ENCODE results near the gene SDCBP2.

Gene SDCBP2

GRCh38 chr20:1309439-1309847 is 19.5 kb downstream of the SDCBP2 start:
- Mint-ChIP-seq H3K27me3 (ENCODE audit: low read depth) (peaks cover 1% of the 10 kb centered on the region), H3K4me3 (no peak overlapping the region), H3K36me3 (ENCODE audit: low read depth) (no peaks in the 10 kb centered on the region), H3K27ac (no peak overlapping the region), H3K9me3 (no peaks in the 10 kb centered on the region), H3K4me1 (peaks cover 6% of the 10 kb centered on the region)
- TF ChIP-seq, protein P1, sequence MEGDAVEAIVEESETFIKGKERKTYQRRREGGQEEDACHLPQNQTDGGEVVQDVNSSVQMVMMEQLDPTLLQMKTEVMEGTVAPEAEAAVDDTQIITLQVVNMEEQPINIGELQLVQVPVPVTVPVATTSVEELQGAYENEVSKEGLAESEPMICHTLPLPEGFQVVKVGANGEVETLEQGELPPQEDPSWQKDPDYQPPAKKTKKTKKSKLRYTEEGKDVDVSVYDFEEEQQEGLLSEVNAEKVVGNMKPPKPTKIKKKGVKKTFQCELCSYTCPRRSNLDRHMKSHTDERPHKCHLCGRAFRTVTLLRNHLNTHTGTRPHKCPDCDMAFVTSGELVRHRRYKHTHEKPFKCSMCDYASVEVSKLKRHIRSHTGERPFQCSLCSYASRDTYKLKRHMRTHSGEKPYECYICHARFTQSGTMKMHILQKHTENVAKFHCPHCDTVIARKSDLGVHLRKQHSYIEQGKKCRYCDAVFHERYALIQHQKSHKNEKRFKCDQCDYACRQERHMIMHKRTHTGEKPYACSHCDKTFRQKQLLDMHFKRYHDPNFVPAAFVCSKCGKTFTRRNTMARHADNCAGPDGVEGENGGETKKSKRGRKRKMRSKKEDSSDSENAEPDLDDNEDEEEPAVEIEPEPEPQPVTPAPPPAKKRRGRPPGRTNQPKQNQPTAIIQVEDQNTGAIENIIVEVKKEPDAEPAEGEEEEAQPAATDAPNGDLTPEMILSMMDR (IDR thresholded peaks at IDR 0.05; ENCODE audit: unreplicated experiment in 3 of 3): no peak

DNA sequence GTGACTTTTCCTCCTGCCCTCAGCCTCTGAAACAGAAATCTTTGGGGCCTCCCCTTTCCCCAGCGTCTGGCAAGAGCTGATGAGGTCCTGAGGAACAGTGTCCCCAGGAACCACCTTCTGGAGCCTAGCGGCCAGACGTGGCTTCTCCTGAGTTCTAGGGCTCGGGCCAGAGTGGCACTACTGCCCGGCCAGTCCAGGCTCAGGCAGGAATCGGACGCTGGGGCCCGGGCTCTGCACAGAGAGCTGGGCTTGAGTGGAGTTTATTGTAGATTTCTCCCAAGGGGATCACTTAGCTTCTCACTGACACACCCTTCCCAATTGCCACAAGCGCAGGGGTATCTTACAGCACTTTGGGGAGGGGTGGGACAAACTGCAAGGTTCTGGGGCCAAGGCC is 20.2 kb downstream of the SDCBP2 start:
- Mint-ChIP-seq H3K4me1 (peaks cover 2% of the 10 kb centered on the region), H3K27ac (no peak overlapping the region), H3K36me3 (ENCODE audit: low read depth) (no peaks in the 10 kb centered on the region), H3K27me3 (ENCODE audit: low read depth) (no peaks in the 10 kb centered on the region), H3K9me3 (no peaks in the 10 kb centered on the region), H3K4me3 (no peak overlapping the region)
- TF ChIP-seq, protein P1 (IDR thresholded peaks at IDR 0.05; ENCODE audit: unreplicated experiment in 3 of 3): no peak

DNA sequence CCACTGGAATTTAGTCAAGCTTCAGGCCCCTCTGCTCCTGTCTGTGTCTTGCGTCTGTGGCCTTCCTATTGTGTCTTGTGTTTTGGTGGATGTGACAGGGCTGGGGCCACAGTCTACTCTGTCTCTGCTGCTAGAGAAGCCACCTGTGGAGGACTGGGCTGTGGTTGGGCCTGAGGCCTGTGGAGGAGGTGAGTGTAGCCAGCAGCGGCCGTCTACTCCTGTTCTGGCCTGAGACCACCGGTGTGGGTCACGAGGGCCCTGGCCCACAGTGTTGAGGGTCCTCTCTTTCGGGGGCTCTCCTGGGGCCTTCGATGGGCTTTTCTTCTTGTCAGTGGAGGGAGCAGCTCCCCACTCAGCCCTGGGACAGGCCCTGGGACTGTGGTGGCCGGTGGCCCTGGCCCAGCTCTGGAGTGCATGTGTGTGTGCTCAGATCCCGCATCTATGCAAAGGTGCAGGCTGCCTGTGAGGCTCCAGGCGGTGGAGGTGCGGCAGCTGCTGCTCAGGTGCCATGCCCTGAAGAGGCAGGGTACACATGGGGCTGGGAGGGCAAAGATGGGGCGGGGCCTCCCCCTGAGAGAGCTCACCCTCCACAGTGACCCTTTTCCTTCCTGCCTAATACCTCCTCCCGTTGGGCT is 20.8 kb downstream of the SDCBP2 start:
- Mint-ChIP-seq H3K27ac (no peak overlapping the region), H3K27me3 (ENCODE audit: low read depth) (no peaks in the 10 kb centered on the region), H3K4me1 (no peaks in the 10 kb centered on the region), H3K4me3 (no peak overlapping the region), H3K36me3 (ENCODE audit: low read depth) (no peaks in the 10 kb centered on the region), H3K9me3 (no peaks in the 10 kb centered on the region)
- TF ChIP-seq, protein P1 (IDR thresholded peaks at IDR 0.05; ENCODE audit: unreplicated experiment in 3 of 3): no peak

DNA sequence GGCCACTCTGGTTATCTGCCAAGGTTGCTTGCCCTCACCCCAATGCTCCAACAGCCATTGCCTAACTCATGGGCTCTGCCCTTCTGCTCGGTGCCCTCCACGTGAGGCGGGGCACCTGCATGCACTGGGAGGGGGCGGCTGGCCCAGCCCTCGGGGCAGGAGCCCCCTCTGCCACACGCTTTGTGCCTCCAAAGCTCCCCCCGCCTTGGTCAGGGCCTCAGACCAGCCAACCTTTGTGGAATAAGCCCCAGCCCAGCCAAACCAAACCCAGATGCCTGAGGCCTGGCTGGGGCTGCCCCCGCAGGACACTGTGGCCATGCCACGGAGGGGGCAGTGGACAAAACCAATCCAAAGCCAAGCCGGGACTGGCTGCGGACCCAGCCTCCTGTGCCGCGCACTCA is 21.4 kb downstream of the SDCBP2 start:
- H3K4me1 Mint-ChIP-seq: no peaks in the 10 kb centered on the region
- no peaks in the 10 kb centered on the region for H3K9me3 Mint-ChIP-seq
- H3K4me3 Mint-ChIP-seq: no peak overlapping the region
- H3K27ac Mint-ChIP-seq: no peak overlapping the region
- TF ChIP-seq, protein P1 (IDR thresholded peaks at IDR 0.05; ENCODE audit: unreplicated experiment in 3 of 3): no peak
- no peaks in the 10 kb centered on the region for H3K36me3 Mint-ChIP-seq (ENCODE audit: low read depth)
- peaks cover 3% of the 10 kb centered on the region for H3K27me3 Mint-ChIP-seq (ENCODE audit: low read depth)

DNA sequence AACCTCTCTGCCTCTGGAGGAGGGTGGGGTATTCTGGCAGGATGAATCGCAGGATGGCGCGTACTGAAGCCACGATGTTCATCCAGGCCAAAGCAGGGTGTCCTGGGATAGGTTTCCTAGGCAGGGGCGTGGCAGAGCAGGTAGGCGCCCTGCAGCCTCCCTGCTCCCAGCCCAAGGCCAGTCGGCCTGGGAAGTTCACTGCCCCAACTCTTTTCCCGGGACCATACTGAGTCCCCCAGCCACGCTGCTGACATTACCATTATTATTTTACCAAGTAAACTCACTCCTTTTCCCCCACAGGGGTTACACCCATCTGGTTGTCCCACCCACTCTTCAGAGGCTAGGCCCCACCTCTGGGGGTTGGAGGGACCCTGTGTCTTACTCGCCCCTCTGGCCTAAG is 21.8 kb downstream of the SDCBP2 start:
- Mint-ChIP-seq H3K4me3 (no peak overlapping the region), H3K27ac (no peak overlapping the region), H3K4me1 (no peaks in the 10 kb centered on the region), H3K27me3 (ENCODE audit: low read depth) (peaks cover 3% of the 10 kb centered on the region), H3K9me3 (no peaks in the 10 kb centered on the region), H3K36me3 (ENCODE audit: low read depth) (no peaks in the 10 kb centered on the region)
- TF ChIP-seq, protein P1 (IDR thresholded peaks at IDR 0.05; ENCODE audit: unreplicated experiment in 3 of 3): no peak
